ENCODE data around the gene SPOUT1. TPM values are rescaled to one million over a fixed set of nuclear protein-coding genes. Genes with fewer than 3 reads are reported as not detected.

SPOUT1 gene
- total and polyA plus RNA-seq, 2 of the 13 experiments (the other 11 are each of a cell fraction or from before 2014, with no cell fraction given): 39.0 to 45.8 TPM

DNA sequence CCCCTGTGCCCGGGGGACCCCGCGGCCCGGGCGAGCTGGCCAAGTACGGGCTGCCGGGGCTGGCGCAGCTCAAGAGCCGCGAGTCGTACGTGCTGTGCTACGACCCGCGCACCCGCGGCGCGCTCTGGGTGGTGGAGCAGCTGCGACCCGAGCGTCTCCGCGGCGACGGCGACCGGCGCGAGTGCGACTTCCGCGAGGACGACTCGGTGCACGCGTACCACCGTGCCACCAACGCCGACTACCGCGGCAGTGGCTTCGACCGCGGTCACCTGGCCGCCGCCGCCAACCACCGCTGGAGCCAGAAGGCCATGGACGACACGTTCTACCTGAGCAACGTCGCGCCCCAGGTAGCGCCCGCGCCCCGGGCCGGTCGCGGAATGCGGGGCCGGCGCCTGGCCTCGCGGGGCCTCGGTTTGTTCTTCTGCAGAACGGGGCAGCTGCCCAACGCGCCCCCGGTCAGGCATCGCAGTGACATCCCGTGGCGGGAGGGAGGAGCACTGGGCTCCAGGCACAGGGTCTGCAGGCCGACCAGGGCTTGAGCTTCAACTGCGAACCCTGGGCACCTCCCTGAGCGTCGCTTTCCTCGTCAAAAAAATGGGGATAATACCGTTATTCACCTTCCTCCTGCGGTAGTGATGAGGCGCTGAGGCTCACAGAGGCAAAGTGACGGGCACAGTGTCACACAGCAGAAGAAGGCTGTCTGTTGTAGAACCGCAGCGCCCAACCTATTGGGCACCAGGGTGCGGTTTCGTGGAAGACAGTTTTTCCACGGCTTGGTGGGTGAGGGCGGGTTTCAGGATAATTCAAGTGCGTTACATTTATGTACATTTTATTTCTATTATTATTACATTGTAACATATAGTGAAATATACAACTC, 10.5 kb downstream of the SPOUT1 start (continued):
- TF ChIP-seq, protein P1, sequence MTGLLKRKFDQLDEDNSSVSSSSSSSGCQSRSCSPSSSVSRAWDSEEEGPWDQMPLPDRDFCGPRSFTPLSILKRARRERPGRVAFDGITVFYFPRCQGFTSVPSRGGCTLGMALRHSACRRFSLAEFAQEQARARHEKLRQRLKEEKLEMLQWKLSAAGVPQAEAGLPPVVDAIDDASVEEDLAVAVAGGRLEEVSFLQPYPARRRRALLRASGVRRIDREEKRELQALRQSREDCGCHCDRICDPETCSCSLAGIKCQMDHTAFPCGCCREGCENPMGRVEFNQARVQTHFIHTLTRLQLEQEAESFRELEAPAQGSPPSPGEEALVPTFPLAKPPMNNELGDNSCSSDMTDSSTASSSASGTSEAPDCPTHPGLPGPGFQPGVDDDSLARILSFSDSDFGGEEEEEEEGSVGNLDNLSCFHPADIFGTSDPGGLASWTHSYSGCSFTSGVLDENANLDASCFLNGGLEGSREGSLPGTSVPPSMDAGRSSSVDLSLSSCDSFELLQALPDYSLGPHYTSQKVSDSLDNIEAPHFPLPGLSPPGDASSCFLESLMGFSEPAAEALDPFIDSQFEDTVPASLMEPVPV (CRISPR knock-in tag; IDR thresholded peaks at IDR 0.05): peak; percentile 28; the same call in 1 of the 2 replicates
- TF ChIP-seq, protein P2, sequence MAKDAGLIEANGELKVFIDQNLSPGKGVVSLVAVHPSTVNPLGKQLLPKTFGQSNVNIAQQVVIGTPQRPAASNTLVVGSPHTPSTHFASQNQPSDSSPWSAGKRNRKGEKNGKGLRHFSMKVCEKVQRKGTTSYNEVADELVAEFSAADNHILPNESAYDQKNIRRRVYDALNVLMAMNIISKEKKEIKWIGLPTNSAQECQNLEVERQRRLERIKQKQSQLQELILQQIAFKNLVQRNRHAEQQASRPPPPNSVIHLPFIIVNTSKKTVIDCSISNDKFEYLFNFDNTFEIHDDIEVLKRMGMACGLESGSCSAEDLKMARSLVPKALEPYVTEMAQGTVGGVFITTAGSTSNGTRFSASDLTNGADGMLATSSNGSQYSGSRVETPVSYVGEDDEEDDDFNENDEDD (CRISPR knock-in tag; IDR thresholded peaks at IDR 0.05; ENCODE audit: borderline replicate concordance): 0 out of 2 replicates have a peak, but pooled peaks have one; percentile 38
- TF ChIP-seq, protein P3, sequence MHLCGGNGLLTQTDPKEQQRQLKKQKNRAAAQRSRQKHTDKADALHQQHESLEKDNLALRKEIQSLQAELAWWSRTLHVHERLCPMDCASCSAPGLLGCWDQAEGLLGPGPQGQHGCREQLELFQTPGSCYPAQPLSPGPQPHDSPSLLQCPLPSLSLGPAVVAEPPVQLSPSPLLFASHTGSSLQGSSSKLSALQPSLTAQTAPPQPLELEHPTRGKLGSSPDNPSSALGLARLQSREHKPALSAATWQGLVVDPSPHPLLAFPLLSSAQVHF (CRISPR knock-in tag; IDR thresholded peaks at IDR 0.05): peak; percentile 32; the same call in 1 of the 2 replicates
- peak; percentile 43 for TF ChIP-seq ZFP36L1 (CRISPR knock-in tag; IDR thresholded peaks at IDR 0.05)
- peak; percentile 73; the same call in 1 of the 2 replicates for TF ChIP-seq NFKB2 (CRISPR knock-in tag; IDR thresholded peaks at IDR 0.05; ENCODE audit: borderline replicate concordance)
- 0 out of 2 replicates have a peak, but pooled peaks have one; percentile 15 for TF ChIP-seq RAD21 (CRISPR knock-in tag; IDR thresholded peaks at IDR 0.05)
- TF ChIP-seq, protein P4, sequence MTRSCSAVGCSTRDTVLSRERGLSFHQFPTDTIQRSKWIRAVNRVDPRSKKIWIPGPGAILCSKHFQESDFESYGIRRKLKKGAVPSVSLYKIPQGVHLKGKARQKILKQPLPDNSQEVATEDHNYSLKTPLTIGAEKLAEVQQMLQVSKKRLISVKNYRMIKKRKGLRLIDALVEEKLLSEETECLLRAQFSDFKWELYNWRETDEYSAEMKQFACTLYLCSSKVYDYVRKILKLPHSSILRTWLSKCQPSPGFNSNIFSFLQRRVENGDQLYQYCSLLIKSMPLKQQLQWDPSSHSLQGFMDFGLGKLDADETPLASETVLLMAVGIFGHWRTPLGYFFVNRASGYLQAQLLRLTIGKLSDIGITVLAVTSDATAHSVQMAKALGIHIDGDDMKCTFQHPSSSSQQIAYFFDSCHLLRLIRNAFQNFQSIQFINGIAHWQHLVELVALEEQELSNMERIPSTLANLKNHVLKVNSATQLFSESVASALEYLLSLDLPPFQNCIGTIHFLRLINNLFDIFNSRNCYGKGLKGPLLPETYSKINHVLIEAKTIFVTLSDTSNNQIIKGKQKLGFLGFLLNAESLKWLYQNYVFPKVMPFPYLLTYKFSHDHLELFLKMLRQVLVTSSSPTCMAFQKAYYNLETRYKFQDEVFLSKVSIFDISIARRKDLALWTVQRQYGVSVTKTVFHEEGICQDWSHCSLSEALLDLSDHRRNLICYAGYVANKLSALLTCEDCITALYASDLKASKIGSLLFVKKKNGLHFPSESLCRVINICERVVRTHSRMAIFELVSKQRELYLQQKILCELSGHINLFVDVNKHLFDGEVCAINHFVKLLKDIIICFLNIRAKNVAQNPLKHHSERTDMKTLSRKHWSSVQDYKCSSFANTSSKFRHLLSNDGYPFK (CRISPR knock-in tag; IDR thresholded peaks at IDR 0.05; ENCODE audit: borderline replicate concordance): no peak
- TF ChIP-seq NRL (CRISPR knock-in tag; IDR thresholded peaks at IDR 0.05; ENCODE audit: borderline replicate concordance): 0 out of 2 replicates have a peak, but pooled peaks have one; percentile 72
- no peak for TF ChIP-seq JDP2 (CRISPR knock-in tag; IDR thresholded peaks at IDR 0.05; ENCODE audit: borderline replicate concordance)
- no peak for TF ChIP-seq ZNF569 (CRISPR knock-in tag; IDR thresholded peaks at IDR 0.05; ENCODE audit: borderline replicate concordance)
- TF ChIP-seq ZNF562 (CRISPR knock-in tag; IDR thresholded peaks at IDR 0.05; ENCODE audit: borderline replicate concordance): no peak
- no peak; the same call in 1 of the 2 replicates for TF ChIP-seq ZNF230 (CRISPR knock-in tag; IDR thresholded peaks at IDR 0.05)
- peak; percentile 90 for TF ChIP-seq ZC3H13 (CRISPR knock-in tag; IDR thresholded peaks at IDR 0.05)
- peak; percentile 39; the same call in 1 of the 2 replicates for TF ChIP-seq HIVEP1 (CRISPR knock-in tag; IDR thresholded peaks at IDR 0.05)
- TF ChIP-seq ZFY (CRISPR knock-in tag; IDR thresholded peaks at IDR 0.05): peak; percentile 58
- TF ChIP-seq ZNF747 (CRISPR knock-in tag; IDR thresholded peaks at IDR 0.05; ENCODE audit: borderline replicate concordance): peak; percentile 43; the same call in 1 of the 2 replicates
- TF ChIP-seq, protein P5, sequence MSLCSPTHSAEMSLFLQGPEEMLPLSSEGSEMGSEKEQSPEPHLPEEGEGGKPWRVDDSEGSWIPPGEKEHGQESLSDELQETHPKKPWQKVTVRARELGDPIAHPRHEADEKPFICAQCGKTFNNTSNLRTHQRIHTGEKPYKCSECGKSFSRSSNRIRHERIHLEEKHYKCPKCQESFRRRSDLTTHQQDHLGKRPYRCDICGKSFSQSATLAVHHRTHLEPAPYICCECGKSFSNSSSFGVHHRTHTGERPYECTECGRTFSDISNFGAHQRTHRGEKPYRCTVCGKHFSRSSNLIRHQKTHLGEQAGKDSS (CRISPR knock-in tag; IDR thresholded peaks at IDR 0.05; ENCODE audit: borderline replicate concordance, low read depth): no peak
- TF ChIP-seq ZNF709 (CRISPR knock-in tag; IDR thresholded peaks at IDR 0.05): peak; percentile 82; the same call in 1 of the 2 replicates
- TF ChIP-seq BORCS8-MEF2B (CRISPR knock-in tag; IDR thresholded peaks at IDR 0.05): peak; percentile 16; the same call in 1 of the 2 replicates
- TF ChIP-seq, protein P6, sequence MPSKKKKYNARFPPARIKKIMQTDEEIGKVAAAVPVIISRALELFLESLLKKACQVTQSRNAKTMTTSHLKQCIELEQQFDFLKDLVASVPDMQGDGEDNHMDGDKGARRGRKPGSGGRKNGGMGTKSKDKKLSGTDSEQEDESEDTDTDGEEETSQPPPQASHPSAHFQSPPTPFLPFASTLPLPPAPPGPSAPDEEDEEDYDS (CRISPR knock-in tag; IDR thresholded peaks at IDR 0.05): no peak
